ENCODE measurements around the gene PDX1. TPM values are rescaled to one million over a fixed set of nuclear protein-coding genes. Genes with fewer than 3 reads are reported as not detected.

The PDX1 gene
- total RNA-seq (2014; rRNA removed; shearing (Covaris generic)), result not detected in 2 replicates

DNA sequence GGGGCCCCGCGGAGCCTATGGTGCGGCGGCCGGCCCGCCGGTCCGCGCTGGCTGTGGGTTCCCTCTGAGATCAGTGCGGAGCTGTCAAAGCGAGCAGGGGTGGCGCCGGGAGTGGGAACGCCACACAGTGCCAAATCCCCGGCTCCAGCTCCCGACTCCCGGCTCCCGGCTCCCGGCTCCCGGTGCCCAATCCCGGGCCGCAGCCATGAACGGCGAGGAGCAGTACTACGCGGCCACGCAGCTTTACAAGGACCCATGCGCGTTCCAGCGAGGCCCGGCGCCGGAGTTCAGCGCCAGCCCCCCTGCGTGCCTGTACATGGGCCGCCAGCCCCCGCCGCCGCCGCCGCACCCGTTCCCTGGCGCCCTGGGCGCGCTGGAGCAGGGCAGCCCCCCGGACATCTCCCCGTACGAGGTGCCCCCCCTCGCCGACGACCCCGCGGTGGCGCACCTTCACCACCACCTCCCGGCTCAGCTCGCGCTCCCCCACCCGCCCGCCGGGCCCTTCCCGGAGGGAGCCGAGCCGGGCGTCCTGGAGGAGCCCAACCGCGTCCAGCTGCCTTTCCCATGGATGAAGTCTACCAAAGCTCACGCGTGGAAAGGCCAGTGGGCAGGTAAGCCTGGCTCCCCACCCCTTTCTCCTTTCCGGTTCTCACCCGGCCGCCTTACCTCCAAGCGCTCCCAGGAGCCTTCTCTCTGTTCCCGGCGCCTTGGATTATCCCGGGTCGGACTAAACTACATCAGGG lies at the start of gene PDX1:
Gene PDX1, plus strand, starts transcription at position 67 of the 743 bp plus-strand sequence. Its CDS starts 139 bp downstream, at position 206.
- DNase-seq (ENCODE audit: low read depth), result peak; percentile 85

DNA sequence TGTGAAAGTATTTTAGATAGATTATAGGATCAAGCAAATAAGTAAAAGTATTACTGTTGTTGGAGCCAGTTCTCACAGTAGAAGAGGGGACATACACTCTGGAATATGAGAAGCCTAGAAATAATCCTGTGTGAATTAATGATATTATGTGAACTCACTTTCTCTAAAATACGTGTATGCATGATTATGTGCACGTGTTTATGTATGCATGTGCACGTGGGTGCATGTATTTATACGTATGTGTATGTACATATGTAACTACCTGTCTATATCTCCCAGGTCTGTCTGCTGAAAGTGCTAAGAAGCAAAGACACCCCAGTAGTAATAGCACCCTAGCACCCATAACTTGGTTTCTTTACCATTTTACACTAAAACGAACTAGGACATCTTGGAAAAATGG lies 41.5 kb upstream of the PDX1 start:
- no peak for DNase-seq (ENCODE audit: low read depth)

DNA sequence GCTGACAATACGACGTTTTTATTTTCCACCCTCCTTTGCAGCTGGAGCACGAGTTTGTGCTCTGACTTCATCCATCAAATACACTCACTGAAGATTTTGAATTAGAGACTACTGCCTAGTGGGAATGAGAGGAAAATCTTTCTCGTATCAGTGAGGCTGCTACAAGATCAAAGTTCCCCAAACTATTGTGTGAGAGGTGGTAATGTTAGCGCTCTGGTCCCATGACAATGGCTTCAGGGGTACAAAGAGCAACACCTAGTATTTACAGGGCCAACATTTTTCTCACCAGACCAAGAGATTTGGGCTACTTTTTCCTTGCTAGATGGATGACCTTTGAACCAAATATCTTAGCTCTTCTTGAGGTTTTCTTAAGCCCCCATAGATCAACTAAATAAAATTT lies 30.3 kb upstream of the PDX1 start:
- no peak for DNase-seq (ENCODE audit: low read depth)

DNA sequence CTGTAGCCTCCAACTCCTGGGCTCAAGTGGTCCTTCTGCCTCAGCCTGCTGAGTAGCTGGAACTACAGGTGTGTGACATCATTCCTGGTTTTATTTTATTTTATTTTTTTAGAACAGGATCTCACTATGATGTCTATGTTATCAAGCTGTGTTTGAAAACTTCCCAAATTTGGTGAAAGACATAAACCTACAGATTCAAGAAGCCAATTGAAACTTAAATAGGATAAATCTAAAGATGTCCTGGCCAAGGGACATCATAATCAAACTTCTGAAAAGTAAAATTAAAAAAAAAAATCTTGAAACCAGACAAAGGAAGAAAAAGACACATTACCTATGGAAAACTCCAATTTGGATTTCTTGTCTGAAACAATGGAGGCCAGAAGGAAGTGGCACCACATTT lies 23.1 kb upstream of the PDX1 start:
- DNase-seq (ENCODE audit: low read depth), result no peak

DNA sequence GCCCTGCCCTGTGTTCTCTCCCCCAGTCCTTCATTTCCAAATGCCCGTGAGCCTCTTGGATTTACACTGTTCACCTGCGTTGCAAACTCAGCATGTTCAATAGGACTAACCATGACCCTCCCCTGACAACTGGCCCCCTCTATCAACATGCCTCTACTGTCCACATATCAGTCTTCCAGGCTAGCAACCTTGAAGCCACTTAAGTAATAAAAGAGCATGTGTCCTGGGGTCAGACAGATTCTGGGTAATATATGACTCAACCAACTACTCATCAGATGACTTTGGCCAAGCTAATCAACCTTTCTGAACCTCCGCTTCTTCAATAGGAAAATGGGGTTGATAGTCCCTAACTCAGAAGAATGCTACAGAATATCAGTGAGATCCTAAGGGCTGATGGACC lies 15.1 kb upstream of the PDX1 start:
- DNase-seq (ENCODE audit: low read depth), result no peak

DNA sequence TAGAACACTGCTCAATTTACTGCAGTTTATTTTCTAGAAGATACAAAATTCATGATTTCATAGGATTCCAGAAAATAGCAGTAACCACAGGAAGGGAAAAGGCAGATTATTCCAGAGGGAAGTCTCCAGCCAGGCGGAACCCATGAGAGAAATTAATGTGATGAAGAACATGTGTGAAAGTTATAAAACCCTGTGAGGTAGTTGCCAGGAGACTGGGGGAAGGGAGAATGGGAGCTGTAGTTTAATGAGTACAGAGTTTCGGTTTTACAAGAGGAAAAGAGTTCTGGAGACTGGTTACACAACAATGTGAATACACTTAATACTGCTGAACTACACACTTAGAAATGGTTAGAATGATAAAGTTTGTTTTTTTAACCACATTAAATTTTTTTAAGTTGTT lies 14.2 kb upstream of the PDX1 start:
- DNase-seq (ENCODE audit: low read depth), result no peak

DNA sequence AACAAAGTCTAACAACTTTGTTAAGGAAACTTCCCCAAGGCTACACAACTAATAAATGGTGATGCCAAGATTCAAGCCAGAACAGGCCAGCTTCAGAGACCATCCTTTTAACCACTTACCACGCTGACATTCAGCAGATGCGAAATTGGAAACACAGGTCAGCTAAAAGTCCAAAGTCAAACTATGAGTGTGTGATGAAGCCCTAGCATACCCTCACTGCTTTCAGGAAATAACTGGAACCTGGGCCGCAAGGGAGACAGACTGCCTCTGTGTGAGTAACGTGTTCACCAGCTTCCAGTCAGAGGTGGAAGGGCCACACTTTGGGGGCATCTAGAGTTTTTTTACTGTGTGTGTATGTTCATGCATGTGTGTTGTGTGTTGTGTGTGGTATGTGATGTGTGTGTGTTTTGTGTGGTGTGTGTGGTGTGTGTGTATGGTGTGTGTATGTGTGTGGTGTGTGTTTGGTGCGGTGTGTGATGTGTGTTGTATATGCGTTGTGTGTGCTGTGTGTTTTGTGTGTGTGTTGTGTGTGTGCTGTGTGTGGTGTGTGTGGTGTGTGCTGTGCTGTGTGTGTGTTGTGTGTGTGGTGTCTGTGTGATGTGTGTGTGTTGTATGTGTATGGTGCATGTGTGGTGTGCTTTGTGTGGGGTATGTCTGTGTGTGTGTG lies 12.5 kb upstream of the PDX1 start:
- DNase-seq (ENCODE audit: low read depth), result no peak

DNA sequence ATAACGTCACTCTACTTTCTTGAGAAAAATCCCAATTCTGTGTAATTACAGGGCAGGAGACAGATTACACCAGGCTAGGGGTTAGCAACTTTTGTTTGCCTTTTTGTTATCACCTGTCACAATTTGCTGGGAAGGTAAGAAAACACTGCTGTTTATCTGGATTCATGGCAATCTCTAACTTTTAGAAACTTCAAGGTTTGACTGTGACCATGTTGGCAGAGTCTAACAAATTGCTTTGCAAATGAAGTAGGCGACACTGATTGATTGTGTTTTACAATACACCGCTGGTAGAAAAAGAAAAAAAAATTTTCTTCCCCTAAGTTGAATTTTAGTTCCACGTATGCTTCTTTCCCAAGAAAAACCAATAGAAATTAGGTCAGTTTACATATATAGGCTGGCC lies 10.4 kb upstream of the PDX1 start:
- no peak for DNase-seq (ENCODE audit: low read depth)

DNA sequence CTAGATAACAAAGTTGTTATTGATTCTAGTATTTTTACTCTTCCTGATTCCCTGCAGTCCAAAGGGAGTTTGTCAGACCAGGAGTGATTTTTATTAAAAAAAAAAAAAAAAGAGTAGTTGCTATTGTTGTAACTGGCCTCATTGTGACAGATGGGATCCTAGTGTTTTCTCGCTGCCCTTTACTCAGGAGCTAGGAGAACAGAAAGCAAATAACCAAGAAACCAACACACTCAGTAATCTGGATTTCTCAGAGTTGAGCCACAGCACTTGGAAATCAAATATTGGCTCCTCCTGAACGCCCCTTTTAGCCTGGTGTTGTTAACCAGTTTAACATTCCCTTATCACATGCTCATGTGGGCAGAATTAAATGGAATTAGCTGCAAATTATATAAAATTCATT lies 8.3 kb upstream of the PDX1 start:
- no peak for DNase-seq (ENCODE audit: low read depth)

DNA sequence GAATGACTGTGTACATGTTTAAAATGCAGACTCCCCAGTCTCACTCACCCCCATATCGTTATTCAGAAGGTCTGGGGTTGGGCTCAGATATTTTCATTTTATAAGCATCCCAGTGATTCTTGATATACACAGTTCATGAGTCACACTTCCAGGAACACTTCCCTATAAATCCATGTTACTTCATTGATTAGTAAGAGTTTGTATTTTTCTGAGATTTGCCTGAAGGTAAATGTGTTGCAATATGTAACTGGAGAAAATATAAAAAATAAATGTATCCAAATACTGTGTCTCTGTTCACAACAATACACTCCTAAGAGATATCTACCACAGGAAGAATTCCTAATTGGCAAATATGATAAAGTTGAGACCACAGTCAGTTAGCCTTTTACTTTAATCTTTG lies 6.6 kb upstream of the PDX1 start:
- DNase-seq (ENCODE audit: low read depth), result no peak

DNA sequence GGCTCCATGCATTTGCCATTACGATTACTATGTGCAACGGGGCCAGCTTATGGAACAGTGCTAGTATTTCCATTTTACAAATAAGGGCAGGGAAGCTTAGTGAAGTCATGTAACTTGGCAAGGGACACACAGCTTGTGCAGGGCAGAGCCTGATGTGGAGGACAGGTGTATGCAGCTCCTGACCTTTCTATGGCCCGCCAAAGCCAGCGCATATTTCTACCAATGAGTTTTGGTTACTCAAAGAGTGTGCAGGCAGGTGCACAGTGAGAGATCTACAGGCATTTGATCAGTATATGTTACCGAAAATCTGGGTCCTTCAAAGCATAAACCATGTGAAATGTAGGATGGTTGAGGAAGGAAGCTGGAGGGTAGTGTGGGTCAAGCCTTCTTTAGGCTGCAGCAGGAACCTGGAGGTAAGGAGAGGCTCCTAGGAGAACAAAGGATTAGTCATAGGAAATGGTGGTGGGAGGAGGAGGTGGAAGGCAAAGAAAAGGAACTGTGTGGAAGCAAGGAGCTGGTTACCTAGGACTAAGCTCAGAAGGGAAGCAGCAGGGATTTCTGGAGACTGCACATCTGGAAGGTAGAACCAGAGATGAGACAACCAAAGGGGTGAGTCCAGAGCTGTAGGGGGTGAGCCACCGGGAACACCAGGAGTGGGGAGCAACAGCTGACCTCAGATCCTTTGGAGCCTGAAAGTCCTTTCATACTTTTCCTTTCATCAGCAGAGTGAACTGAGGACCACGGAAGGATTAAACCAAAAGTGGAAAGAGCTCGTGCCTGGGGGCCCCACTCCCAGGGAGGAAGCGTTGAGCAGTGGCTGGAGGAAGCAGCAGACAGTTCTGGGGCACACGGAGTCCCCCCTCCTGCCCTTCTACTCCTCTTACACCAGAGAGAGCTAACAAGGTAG lies 4.2 kb upstream of the PDX1 start:
- DNase-seq (ENCODE audit: low read depth), result peak; percentile 48

DNA sequence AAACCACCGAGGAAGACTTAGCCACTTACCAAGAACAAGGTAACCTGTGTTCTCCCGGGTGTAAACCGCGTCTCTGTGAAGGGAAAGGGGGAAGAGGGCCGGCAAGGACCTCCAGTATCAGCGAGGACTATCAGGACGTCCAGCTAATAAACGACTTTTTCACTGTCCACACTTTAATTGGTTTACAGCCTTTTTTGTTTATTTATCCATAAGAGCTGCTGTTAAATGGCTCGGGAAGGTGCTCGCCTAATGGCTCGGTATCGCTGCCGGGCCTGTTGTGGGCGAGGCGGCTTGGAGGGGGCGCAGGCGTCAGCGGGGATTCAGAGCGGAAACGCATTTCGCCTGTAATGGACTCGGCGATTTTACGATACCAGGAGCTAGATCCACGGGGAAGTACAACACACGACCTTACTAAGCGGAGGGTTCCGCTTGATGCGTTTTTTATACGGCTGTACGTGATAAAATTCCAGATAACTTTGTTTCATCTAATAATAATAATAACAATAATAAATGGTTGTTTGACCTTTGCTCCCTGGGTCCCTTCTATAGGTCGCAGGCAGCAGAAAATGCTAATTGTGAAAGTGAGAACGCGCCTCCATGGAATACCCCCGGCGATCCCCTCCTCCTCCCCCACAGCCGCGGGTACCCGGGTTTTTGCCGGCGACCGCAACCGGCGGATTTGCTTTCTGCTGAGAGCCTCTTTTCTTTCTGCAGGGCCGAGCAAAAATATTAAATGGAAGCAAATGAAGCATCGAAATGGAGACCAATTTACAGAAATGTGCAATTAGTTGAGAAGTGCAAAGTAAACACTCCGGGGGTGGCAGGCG lies 2.5 kb upstream of the PDX1 start:
- DNase-seq (ENCODE audit: low read depth), result peak; percentile 56

DNA sequence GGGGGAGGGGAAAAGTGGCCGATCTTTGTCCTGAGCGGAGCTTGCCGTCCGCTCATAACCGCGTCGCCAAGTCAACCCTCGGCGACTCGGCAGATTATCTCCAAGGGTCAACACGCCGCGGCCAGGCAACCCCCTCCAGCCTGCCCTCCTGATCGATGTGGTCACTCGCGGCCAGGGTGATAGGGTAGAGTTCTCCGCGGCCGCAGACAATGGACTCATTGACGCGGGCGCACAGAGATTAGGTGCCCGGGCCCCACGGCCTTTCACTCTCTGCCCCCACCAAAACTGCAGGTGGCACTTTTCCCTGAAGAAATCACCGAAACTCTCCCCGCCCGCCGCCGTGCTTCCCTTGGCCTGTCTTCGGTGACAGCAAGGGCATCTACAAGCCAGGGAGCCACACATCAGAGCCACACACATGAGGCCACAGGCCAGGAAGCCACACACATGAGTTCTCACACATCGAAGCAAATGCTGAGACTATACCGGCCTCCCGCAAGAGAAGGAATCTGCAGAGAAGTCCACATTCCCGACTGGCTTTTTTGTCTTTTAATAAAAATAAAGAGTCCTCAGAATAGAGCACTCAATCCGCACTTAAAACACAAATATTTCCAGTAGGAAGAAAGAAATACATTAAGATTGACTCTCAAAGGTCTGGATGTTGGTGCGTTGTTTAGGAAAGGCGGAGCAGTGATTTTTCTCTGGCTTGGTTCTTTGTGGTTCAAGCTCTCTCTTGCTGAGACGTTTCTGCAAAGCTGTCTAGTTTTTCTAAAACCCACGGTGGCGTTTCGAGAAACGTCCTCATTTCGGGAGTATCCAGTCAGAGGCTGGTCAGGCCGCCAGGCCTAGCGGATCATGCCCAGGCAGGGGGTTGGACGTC lies 1.5 kb upstream of the PDX1 start:
- DNase-seq (ENCODE audit: low read depth), result no peak

DNA sequence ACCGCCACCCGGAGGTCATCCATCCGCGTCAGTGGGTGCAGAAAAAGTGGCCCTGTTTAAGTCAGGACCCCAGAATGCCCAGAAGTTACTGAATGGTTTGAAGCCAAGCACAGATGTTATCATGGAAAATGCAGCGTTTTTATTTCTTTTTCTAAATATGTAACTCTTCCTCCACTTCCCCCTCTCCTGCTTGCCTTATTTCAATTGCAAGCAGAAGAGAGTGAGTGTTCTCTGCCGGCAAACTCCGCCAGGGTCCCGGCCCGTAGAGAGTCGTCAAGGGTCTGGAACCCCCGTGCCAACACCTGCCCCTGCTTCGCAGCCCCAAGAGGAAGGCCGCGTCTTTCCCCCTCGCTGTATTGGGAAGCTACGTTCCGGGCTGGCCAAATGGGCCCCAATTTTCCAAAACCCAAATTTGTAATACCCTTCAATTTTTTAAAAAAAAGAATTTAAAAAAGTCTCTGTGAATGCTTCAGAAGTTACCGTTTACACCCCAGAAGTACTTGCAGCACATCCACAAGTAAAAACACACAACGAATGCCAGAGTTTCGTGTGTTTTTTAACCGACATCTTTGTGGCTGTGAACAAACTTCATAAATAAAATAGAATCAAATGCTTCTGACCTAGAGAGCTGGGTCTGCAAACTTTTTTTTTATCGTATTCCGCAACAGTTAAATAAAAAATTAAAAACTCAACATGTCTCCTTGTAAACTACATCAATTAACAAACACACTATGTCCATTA lies 712 bp upstream of the PDX1 start:
- no peak for DNase-seq (ENCODE audit: low read depth)

DNA sequence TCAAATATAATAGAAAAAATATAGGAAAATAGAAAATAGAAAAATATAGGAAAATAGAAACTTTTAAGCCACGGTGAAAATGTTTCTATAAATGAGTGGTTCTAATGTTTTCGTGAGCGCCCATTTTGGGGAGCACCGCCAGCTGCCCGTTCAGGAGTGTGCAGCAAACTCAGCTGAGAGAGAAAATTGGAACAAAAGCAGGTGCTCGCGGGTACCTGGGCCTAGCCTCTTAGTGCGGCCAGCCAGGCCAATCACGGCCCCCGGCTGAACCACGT lies 204 bp upstream of the PDX1 start:
- no peak for DNase-seq (ENCODE audit: low read depth)

DNA sequence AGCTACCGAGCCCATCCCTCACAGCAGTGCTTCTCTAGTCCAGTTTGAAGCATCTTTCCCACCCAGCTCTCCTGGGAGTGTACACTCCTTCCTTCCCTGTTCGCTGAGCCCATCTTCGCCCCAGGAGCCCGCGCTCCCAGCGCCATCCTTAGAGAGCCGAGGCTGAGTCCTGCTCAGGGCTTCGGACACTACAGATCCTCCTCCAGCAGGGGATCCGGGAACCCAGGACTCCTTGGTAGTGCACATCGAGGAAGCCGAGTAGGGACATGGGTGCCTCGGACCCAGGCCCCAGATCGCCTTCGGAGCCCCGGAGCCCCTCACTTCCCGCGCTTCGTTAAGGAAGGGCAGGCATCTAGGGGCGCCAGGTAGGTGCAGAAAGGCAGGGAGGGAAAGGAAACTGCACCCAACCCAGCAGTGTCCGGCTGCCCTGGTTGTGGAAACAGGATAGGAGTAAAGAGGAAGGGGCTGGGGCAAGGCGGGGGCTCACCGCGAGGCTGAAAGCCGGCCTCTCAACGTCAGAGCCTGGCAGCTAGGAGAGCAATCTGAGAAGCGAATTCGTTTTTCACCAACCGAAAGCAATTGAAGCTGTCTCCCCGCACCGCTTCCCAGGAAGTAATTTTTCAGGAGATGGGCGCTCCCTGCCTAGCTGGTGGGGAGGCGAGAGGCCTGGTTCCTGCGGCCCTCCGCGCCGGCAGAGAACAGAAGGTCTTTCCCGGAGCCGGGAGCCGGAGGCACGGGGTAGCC lies 1.0 kb downstream of the PDX1 start:
- peak; percentile 47 for DNase-seq (ENCODE audit: low read depth)

DNA sequence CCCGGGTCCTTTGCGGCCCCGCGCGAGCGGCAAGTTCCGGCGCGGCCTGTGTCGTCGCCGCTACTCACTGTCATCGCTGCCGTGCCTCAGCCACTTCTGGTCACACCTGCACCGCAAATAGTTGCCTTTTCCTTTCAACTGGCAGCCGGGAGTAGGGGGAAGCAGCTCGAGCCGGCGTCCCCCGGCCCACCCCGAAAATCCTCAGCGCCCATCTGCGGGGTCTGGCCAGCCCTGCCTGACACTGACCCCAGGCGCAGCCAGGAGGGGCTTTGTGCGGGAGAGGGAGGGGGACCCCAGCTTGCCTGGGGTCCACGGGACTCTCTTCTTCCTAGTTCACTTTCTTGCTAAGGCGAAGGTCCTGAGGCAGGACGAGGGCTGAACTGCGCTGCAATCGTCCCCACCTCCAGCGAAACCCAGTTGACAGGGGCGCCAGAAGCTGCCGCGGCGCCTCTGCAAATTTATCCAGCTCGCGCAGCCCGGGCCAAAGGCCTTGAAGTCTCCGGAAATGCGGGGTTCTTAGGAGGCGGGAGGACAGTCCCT lies 1.7 kb downstream of the PDX1 start:
- no peak for DNase-seq (ENCODE audit: low read depth)

DNA sequence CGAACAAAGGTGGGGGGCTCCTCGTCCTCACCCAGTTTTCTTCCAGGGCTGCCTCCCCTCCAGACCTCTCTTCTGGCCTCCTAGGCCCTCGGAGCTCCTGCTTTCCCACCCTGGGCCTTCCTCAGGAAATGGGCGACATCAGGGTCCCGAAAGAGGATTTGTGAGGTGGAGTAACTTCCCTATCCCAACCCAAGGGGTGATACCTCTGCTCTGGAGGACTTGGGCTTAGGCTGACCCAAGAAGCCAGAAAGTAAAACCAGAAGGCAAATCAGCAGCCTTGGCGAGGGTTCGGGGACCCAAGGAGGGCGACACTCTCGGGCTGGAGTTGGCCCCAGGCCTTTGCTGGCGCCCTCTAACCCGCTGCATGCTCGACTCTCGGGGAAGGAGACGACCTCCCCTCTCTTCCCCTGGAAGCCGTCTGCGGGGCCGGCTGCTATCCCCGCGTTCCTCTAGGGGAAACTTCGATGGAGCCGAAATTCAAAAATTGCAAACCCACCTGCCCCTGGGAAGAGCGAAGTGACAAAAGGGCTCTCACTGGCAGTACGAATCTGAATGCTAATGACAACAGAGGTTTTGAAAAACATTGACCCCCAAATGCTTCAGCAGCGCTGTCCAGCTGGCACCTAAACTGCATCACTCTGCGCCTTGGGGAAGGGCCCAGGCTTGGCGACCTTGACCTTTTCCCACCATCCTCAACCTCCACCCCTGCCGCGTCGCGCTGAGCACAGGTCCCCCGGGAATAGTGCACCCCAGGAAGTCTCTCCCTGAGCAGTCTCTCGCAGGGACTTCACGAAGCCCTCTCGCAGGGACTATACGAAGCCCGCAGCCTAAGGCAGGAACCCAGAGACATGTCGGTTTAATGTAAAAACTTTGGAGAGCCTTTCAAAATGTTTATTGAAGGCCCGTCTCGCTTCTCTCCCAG lies 2.4 kb downstream of the PDX1 start:
- no peak for DNase-seq (ENCODE audit: low read depth)
